Stimulated activated effector memory CD8-positive, alpha-beta T cell treated with anti-CD3 and anti-CD28 coated beads, Interleukin-12 subunit alpha, Interleukin-12 subunit beta, amount 100 ng/mL, for 72 hours (primary cell): ENCODE data around the gene MYL12A.
"Not testable (repeated sequence)": the region's sequence is repeated elsewhere in the genome, so short reads cannot be mapped to it uniquely, and the experiment has no call there.

Experiments
- ATAC-seq: fragments of 150-1000 bp; cut with Tn5 transposase; 2 replicates; pipeline ENCODE4 v1.10.0; 2021
- DNase-seq, 2 donors: peaks; one replicate each; pipeline ENCODE4 v3.0.0; 2021 to 2022; ENCODE audit warnings: low spot score in 2 of 2
- H3K27ac Mint-ChIP-seq: one replicate; pipeline ENCODE4 v1.8.0; 2022; ENCODE audit warnings: mild to moderate bottlenecking, mixed read lengths
- H3K36me3 Mint-ChIP-seq: one replicate; pipeline ENCODE4 v1.8.0; 2022; ENCODE audit warnings: mild to moderate bottlenecking, mixed read lengths
- H3K4me1 Mint-ChIP-seq: one replicate; pipeline ENCODE4 v1.8.0; 2022; ENCODE audit warnings: mixed read lengths
- H3K4me3 Mint-ChIP-seq: one replicate; pipeline ENCODE4 v1.8.0; 2022; ENCODE audit warnings: mild to moderate bottlenecking, mixed read lengths
- H3K9me3 Mint-ChIP-seq: one replicate; pipeline ENCODE4 v1.8.0; 2022; ENCODE audit warnings: mixed read lengths

MYL12A gene

DNA sequence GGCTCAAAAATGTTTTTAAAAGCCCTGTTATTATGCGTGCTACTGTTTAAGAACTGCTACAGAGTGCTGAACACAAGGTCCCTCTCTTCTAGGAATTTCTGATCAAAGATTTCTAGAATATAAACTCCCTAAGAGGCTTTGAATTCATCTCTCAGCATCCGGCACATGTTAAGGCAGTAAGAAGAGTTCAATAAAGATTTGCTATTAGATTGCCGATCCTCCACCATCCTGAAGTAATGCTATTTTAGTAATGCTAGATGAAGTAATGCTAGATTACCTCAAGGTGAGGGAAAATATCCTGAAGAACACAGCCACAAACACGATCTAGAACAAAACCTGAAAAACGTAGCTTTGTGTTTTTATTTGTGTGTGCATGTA is 13.4 kb downstream of the MYL12A start:
- no peak for ATAC-seq
- peaks cover 83% of the 10 kb centered on the region for H3K4me1 Mint-ChIP-seq
- peak overlapping the region; percentile 98 for H3K27ac Mint-ChIP-seq
- H3K36me3 Mint-ChIP-seq = peaks cover 48% of the 10 kb centered on the region
- H3K4me3 Mint-ChIP-seq = peak overlapping the region; percentile 89
- no peaks in the 10 kb centered on the region for H3K9me3 Mint-ChIP-seq
- no peak for DNase-seq

DNA sequence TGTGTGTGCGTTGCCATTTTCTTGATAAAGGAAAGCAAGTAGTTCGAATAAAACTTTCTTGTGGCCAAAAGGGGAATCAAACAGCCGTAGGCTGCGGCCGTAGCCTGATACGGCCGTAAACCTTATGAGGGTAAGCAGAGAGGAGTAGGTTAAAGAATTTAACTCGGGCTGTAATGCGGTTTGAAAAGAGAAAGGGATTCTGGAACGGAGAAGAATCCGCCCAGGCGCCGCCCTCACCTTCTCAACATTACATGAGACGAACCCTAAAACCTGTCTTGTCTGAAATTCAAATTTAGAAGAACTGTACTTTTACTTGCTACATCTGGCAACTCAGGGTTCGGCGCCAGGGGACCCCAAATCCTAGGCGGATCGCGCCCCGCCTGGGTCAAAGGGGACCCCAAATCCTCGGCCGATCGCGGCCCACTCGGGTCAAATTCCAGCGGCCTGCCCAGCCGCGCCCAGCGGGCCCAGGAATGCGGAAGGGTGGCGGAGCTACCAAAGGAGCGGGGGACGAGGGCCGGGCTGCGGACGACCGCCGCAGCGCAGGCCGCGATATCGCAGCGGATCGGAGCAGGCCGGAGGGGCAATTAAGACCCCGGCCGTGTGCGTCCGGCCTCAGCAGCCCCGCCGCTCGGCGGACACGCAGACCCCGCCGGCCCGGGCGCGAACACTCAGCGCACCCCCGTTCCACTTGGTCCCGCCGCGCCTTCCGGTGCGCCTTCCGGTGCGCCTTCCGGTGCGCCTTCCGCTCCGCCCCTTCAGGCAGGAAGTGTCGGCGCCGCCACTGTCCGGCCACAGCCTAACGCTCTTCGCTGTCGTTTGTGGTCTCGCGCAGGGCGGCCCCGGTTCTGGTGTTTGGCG is 14.0 kb downstream of the MYL12A start, which contains the start of gene MYL12B:
Gene MYL12B, plus strand, starts transcription at position 761 of the 861 bp plus-strand sequence. CDS start 10,766 bp downstream, outside the sequence.
- ATAC-seq (peak; percentile 88), DNase-seq (peak; percentile 69 to 92)
- Mint-ChIP-seq H3K4me3 (peak within 1 kb of the TSS; percentile 89), H3K36me3 (peaks cover 42% of the 10 kb centered on the region), H3K4me1 (peaks cover 83% of the 10 kb centered on the region), H3K9me3 (no peaks in the 10 kb centered on the region), H3K27ac (peak within 1 kb of the TSS; percentile 98)

DNA sequence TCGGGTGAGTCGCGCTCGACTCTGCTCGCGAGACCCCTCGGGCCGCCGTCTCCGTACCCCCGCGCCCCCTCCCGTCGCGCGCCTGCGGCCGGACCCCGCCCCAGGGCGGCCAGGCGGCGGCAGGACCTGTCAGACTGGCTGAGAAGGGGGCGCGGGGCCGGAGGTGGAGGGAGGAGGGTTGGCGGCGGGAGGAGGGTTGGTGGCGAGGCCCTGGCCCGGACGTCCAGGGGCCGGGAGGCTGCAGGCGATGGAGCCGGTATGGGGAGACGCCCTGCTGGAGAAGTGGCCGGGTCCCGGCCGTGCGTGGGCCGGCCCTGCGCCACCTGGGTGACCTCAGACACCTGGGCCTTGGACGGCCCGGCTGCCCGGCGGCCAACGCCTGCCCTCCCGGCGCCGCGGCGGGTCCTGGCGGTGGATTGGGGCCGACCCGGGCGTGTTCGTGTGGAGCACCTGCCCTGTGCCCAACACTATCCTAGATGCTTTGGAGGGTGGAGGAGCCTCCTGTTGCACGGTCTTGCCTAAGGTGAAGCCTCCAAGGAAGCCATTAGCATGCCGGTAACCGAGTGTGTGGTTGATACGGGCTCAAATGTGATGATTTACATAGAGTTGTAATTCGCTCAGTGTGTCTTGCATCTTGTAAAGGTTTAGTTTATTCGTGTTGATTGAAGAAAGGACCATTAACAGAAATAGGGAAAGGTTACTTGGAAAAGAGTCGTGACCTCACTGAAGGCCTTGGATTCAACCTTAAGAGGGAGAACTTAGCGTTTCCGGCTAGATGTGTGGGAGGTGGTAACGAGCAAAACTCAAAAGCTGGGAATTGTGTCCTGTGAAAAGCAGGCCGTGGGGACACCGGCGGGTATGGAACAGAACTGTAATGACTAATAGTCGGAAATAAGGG is 14.9 kb downstream of the MYL12A start:
- peaks cover 33% of the 10 kb centered on the region for H3K36me3 Mint-ChIP-seq
- H3K9me3 Mint-ChIP-seq = no peaks in the 10 kb centered on the region
- peaks cover 83% of the 10 kb centered on the region for H3K4me1 Mint-ChIP-seq
- peak overlapping the region; percentile 89 for H3K4me3 Mint-ChIP-seq
- DNase-seq (peak; percentile 34 to 76), ATAC-seq (peak; percentile 61)
- H3K27ac Mint-ChIP-seq = peak overlapping the region; percentile 98

DNA sequence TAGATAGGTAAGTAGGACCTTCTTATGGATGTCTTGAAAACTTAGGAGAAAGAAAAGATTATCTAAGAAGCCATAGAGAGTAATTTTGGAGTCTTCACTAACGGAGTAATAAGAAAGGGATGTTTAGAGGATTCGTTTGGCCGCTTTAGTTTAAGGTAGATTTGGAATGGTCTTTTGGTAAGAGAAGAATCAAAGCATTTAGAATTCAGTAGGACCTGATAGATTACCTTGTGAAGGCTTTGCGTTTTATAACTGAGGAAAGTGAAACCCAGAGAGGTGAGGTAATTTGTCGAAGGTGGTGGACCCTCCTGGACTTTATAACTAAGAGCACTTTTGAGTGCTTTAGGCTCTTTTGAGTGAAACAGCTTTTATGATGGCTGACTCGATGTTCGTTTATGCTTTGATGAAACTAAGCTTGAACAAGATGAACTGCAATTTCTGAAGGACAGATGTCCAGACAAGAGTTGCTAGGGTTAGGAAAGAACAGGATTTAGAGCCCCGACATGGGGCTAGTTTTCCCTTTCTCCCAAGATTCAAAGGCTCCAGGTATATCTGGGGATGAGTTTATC is 15.6 kb downstream of the MYL12A start:
- Mint-ChIP-seq H3K9me3 (no peaks in the 10 kb centered on the region), H3K4me3 (peak overlapping the region; percentile 89), H3K4me1 (peaks cover 82% of the 10 kb centered on the region)

DNA sequence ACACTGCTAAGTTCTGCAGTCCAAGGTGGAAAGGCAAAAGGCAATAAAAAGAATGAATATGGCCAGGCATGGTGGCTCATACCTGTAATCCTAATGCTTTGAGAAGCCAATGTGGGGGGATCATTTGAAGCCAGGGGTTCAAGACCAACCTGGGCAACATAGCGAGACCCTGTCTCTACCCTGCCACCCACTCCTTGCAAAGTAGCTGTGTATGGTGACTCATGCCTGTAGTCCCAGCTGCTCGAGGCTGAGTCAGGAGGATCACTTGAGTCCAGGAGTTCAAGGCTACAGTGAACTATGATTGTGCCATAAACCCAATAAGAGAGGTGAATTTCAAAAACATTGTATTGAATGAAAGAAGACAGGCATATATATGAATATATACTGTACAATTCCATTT is 16.8 kb downstream of the MYL12A start:
- Mint-ChIP-seq H3K4me1 (peaks cover 83% of the 10 kb centered on the region), H3K4me3 (peak overlapping the region; percentile 89), H3K27ac (peak overlapping the region; percentile 88), H3K36me3 (peaks cover 21% of the 10 kb centered on the region), H3K9me3 (no peaks in the 10 kb centered on the region)
- ATAC-seq (no peak), DNase-seq (no peak)

More for the DNA sequence above, 15.6 kb downstream of the MYL12A start:
- Mint-ChIP-seq H3K36me3 (peaks cover 25% of the 10 kb centered on the region), H3K27ac (peak overlapping the region; percentile 88)
- no peak for DNase-seq
- ATAC-seq = no peak

DNA sequence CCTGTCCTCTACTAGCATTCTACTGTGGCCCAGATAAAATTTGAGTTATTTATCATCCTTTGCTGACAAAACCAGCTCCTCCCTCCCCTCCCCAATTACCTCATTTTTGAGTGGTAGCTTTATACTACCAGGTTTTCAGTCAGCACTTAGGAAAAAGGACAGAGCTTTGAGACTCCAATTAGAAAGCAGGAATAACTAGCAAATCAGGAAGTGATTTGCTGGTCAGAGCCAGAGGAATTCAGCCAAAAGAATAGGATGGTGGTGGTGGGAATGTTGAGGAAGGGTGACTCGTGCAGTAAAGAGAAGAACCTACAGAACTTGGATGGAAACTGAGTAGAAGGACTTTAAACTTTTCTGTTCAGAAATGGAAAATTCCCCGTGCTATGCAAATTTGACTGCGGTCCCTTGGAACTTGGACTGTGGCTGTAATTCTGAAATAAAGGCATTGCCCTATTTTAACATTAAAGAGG is 18.0 kb downstream of the MYL12A start:
- no peak for DNase-seq
- ATAC-seq = no peak
- peak overlapping the region; percentile 15 for H3K4me3 Mint-ChIP-seq
- H3K4me1 Mint-ChIP-seq = peaks cover 82% of the 10 kb centered on the region
- H3K27ac Mint-ChIP-seq = peak overlapping the region; percentile 65
- H3K36me3 Mint-ChIP-seq = peaks cover 21% of the 10 kb centered on the region
- no peaks in the 10 kb centered on the region for H3K9me3 Mint-ChIP-seq

DNA sequence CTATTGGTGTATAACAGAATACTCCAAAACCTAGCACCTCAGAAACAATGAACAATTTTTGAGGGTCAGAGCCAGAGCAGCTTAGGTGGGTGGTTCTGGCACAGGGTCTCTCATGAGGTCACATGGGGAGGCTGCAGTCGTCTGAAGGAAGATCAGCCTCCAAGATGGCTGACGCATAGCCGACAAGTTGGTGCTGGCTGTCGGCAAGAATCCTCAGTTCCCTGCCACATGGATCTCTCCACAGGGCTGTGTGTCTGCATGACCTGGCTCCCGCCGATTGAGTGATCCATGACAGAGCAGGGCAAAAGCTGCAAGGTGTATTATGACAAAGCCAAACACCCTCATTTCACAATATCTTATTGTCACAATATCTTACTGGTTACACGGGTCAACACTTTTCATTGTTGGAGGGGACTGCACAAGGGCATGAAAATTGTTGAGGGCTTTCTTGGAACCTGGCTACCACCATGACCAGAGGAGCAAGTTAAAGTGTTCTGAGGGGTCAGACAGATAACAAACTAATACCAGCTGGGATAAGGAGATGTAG is 18.5 kb downstream of the MYL12A start:
- H3K4me1 Mint-ChIP-seq = peaks cover 81% of the 10 kb centered on the region
- H3K4me3 Mint-ChIP-seq = peak overlapping the region; percentile 15
- H3K9me3 Mint-ChIP-seq = no peaks in the 10 kb centered on the region
- ATAC-seq (no peak), DNase-seq (no peak)
- H3K36me3 Mint-ChIP-seq = peaks cover 18% of the 10 kb centered on the region
- H3K27ac Mint-ChIP-seq = peak overlapping the region; percentile 65

DNA sequence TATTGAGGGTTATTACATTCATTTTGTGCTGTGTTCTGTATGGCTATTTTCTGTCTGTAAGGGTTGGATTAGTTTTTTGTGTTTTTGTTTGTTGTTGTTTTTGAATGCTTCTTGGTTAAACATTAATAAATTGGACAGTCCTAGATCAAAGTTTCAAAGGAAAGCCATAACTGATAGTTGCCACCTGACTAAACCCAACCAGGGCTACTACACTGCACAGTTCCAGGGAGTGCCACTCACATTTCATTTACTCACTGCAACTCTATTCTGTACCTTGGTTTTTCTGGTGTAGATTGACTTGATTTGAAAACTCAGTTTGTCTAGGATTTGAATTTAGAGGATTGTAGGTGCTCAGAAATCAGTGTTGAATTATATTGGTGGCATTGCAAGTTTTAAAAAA is 20.7 kb downstream of the MYL12A start:
- no peak overlapping the region for H3K27ac Mint-ChIP-seq
- peak overlapping the region; percentile 40 for H3K4me3 Mint-ChIP-seq
- ATAC-seq = no peak
- no peak for DNase-seq
- H3K36me3 Mint-ChIP-seq = peaks cover 23% of the 10 kb centered on the region
- peaks cover 89% of the 10 kb centered on the region for H3K4me1 Mint-ChIP-seq
- no peaks in the 10 kb centered on the region for H3K9me3 Mint-ChIP-seq

DNA sequence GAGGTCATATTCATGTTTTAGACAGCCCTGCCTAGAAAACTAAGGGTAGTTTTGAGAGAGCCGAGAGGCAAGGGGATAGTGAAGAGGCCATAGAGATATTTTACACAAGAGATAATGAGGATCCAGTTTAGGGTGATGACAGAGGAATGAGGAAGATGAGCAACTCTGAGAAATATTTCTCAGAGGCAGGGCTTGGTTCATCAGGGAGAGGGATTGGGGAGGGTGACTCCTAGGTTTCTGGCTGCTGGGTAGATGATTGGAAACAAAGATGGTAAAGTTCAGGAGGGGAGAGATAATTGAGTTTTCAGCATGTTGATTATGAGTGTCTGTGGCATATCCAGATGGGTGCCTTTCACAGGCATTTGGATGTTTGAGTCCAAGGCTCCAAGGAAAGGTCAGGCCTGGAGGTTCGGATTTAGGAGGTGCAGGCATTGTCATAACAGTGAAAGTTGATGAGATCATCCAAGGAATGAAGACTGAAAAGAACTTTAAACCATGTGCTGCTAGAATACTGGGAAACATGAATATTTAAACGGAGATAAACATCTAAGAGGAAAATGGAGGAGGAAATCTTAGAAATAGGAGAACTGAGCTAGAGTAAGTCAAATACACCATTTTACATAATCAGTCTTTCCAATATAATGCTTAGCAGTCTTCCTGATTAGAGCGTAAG is 21.8 kb downstream of the MYL12A start:
- Mint-ChIP-seq H3K36me3 (peaks cover 33% of the 10 kb centered on the region), H3K9me3 (no peaks in the 10 kb centered on the region), H3K4me3 (peak overlapping the region; percentile 40), H3K4me1 (peaks cover 84% of the 10 kb centered on the region), H3K27ac (peak overlapping the region; percentile 33)
- ATAC-seq = no peak
- no peak for DNase-seq

DNA sequence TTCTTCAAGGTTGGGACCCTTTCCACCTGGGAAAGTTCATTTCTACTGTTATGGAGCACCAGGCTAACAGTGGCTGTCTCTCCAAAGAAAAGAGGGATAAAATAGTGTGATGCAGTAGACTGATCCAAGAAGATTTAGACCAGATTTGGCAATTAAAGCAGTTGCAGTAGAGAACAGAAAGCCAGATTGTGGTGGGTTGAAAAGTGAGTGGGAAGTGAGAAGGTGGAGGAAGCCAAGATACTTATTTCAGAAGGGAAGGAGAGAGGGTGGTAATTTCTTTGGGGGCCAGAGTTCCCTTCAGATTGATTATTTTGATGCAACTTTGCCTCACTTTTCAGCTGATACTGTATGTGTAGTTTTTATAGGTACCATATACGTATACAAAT is 22.3 kb downstream of the MYL12A start:
- H3K27ac Mint-ChIP-seq = peak overlapping the region; percentile 33
- peaks cover 39% of the 10 kb centered on the region for H3K36me3 Mint-ChIP-seq
- peak overlapping the region; percentile 40 for H3K4me3 Mint-ChIP-seq
- no peaks in the 10 kb centered on the region for H3K9me3 Mint-ChIP-seq
- no peak for DNase-seq
- no peak for ATAC-seq
- H3K4me1 Mint-ChIP-seq = peaks cover 79% of the 10 kb centered on the region

DNA sequence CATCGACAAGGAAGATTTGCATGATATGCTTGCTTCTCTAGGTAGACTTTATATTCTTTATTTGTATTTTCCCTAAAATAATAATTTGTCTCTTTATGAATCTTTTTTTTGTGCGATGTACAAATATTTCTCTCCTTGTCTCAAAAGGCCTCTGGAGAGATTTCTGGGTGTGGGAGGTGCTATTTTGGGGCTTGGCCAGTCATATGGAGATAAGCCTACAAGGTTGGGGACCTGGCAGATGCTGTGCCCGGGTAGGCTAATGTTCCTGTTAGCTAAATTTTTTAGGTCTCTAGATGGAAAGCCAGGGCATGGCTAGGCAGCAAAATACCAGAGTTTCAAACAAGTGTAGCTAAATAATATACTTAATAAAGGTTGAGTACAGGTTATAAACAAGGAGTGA is 25.4 kb downstream of the MYL12A start:
- Mint-ChIP-seq H3K27ac (peak overlapping the region; percentile 67), H3K4me1 (peaks cover 58% of the 10 kb centered on the region), H3K9me3 (no peaks in the 10 kb centered on the region), H3K36me3 (peaks cover 64% of the 10 kb centered on the region), H3K4me3 (no peak overlapping the region)
- ATAC-seq = peak; percentile 57
- no peak for DNase-seq

DNA sequence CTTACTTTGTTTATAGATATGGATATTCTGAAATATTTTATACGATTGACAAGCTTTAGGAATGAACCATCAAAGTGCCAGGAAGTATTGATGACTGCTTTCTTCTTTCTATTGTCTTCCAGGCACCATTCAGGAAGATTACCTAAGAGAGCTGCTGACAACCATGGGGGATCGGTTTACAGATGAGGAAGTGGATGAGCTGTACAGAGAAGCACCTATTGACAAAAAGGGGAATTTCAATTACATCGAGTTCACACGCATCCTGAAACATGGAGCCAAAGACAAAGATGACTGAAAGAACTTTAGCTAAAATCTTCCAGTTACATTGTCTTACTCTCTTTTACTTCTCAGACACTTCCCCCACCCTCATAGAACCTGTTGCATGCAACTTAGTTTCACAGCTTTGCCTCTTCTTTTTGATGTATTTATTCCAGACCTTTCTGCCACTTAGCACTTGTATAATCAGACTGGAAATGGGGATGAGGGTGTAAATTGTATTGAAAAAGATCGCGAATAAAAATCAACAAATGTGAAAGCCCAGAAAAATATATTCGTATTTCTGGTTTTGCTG is 30.1 kb downstream of the MYL12A start:
- H3K4me3 Mint-ChIP-seq, ATAC-seq, H3K9me3 Mint-ChIP-seq, DNase-seq: not testable (repeated sequence)
- peak overlapping the region; percentile 51 for H3K27ac Mint-ChIP-seq
- H3K36me3 Mint-ChIP-seq = peaks cover 66% of the 10 kb centered on the region
- H3K4me1 Mint-ChIP-seq = peaks cover 21% of the 10 kb centered on the region

DNA sequence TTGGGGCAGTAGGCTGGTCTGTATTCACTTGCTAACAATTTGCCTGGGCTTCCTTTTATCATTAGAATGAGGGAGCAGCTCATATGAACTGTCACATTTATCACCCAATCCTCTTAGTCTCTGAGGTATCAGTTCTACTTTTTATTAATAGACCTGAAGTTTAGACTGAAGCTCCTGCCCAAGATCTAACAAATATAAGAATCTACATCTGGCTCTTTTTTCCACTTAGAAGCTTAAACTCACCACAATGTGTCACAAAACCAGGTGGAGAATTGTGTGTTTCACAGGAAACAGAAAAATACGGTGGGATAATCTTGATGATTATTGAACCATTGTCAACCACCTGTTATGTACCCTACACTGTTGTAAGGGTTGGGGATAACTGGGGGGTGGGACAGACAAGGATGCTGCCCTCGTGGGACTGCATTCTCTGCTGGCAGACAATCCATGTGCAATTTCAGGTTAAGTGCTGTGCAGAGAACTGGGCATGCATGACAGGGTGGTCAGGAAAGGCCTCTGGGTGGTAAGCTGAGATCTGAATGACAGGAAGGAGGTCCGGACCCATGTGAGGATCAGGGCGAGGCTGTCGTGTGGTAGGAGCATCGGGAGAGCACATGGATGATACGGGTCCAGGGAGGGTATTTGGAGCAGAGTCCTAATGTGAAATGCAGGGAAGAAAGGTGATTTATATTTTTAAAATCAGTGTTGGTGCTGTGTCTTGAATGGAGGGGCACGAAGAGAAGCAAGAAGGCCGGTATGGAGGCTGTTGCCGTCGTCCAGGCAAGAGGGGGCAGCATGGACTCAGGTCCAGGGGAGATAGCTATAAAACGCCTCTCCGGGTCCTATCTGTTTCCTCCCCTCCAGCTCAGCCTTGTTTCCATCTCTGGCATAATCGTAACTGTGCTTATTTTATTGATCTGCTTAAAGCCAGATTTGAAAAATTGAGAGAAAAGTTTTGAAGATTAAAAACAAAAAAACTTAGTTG is 31.9 kb downstream of the MYL12A start:
- Mint-ChIP-seq H3K4me1 (peaks cover 11% of the 10 kb centered on the region), H3K36me3 (peaks cover 48% of the 10 kb centered on the region), H3K9me3 (no peaks in the 10 kb centered on the region), H3K4me3 (no peak overlapping the region), H3K27ac (peak overlapping the region; percentile 39)
- DNase-seq = no peak
- no peak for ATAC-seq
